OCI-LY3 (cell line): Measurements from ENCODE around the gene PTPN1.
A peak's percentile ranks its signal among the peaks of the same experiment; 100 is the strongest.
"Not testable (repeated sequence)": the region's sequence is repeated elsewhere in the genome, so short reads cannot be mapped to it uniquely, and the experiment has no call there.

Source experiments
- H2AFZ ChIP-seq: fragments of 200-600, 300-600 bp; shearing (Covaris generic); 2 replicates; pipeline ENCODE4 v1.6.0; 2014; ENCODE audit warnings: antibody characterized with exemption, low read depth, low read length
- H3K27ac ChIP-seq: fragments of 200-600, 300-600 bp; sonication (generic); 2 replicates; pipeline ENCODE4 v1.5.1; 2014; ENCODE audit warnings: mild to moderate bottlenecking, low read length, moderate library complexity, mixed read lengths
- H3K27me3 ChIP-seq: fragments of 200-600, 300-600 bp; sonication (generic); 2 replicates; pipeline ENCODE4 v1.6.1; 2014; ENCODE audit warnings: low read depth, low read length, mixed read lengths
- H3K36me3 ChIP-seq: fragments of 200-600, 300-600 bp; sonication (generic); replicated peaks from 2 replicates; pipeline ENCODE3; 2014; ENCODE audit warnings: low read depth, low read length, mixed read lengths
- H3K4me1 ChIP-seq: fragments of 300-600, 200-600 bp; sonication (generic); 2 replicates; pipeline ENCODE4 v1.6.1; 2014; ENCODE audit warnings: low read length, mixed read lengths
- H3K4me2 ChIP-seq: fragments of 200-600, 300-600 bp; sonication (generic); 2 replicates; pipeline ENCODE4 v1.6.1; 2014; ENCODE audit warnings: low read length, mixed read lengths
- H3K4me3 ChIP-seq: fragments of 300-600, 200-600 bp; sonication (generic); 2 replicates; pipeline ENCODE4 v1.5.1; 2014; ENCODE audit warnings: antibody characterized with exemption, mild to moderate bottlenecking, low read length, moderate library complexity
- H3K79me2 ChIP-seq: fragments of 300-600, 200-600 bp; shearing (Covaris generic); 2 replicates; pipeline ENCODE4 v1.6.1; 2014; ENCODE audit warnings: mild to moderate bottlenecking, low read length, mixed read lengths
- H3K9ac ChIP-seq: fragments of 300-600, 200-600 bp; shearing (Covaris generic); 2 replicates; pipeline ENCODE4 v1.6.0; 2014; ENCODE audit warnings: mild to moderate bottlenecking, low read length, moderate library complexity
- H3K9me3 ChIP-seq: fragments of 200-600, 300-600 bp; shearing (Covaris generic); 2 replicates; pipeline ENCODE4 v1.6.1; 2014; ENCODE audit warnings: low read length, mixed read lengths; ENCODE audit not compliant: insufficient read depth
- H4K20me1 ChIP-seq: fragments of 200-600, 300-600 bp; sonication (generic); 2 replicates; pipeline ENCODE4 v1.6.1; 2016; ENCODE audit warnings: low read length, mixed read lengths; ENCODE audit not compliant: insufficient read depth
- EZH2phosphoT487 ChIP-seq: fragments of 200-600 bp; shearing (Covaris generic); IDR thresholded peaks from 2 replicates; pipeline ENCODE4 v1.6.1; 2018; ENCODE audit warnings: antibody characterized with exemption, mixed run types, low read depth
- TF ChIP-seq, protein P1 (sequence below): fragments of 200-600, 300-600 bp; sonication (generic); IDR thresholded peaks from 2 replicates; pipeline ENCODE4 v1.5.1; 2014; ENCODE audit warnings: antibody characterized with exemption, low read length, low read depth

PTPN1 gene

DNA sequence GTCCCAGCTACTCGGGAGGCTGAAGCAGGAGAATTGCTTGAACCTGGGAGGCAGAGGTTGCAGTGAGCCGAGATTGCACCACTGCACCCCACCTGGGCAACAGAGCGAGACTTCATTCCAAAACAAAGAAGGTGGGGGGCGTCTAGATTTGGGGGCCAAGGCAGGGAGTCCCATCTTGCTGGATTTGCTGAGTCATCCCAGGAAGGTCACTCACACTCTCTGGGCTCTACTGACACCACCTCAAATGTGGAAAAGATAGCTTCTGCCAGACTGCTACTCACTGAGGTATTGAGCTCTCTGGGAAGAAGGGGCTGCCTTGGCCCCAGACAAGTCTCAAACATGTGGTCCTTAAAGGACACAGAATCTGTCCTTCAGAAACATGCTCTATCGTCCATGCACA lies 106.8 kb downstream of the PTPN1 start:
- no peak for TF ChIP-seq EZH2phosphoT487
- TF ChIP-seq, protein P1, sequence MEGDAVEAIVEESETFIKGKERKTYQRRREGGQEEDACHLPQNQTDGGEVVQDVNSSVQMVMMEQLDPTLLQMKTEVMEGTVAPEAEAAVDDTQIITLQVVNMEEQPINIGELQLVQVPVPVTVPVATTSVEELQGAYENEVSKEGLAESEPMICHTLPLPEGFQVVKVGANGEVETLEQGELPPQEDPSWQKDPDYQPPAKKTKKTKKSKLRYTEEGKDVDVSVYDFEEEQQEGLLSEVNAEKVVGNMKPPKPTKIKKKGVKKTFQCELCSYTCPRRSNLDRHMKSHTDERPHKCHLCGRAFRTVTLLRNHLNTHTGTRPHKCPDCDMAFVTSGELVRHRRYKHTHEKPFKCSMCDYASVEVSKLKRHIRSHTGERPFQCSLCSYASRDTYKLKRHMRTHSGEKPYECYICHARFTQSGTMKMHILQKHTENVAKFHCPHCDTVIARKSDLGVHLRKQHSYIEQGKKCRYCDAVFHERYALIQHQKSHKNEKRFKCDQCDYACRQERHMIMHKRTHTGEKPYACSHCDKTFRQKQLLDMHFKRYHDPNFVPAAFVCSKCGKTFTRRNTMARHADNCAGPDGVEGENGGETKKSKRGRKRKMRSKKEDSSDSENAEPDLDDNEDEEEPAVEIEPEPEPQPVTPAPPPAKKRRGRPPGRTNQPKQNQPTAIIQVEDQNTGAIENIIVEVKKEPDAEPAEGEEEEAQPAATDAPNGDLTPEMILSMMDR = no peak
- Histone ChIP-seq H3K4me2 (peak overlapping the region; percentile 29), H3K4me1 (peaks cover 20% of the 10 kb centered on the region), H3K79me2 (no peaks in the 10 kb centered on the region), H4K20me1 (no peaks in the 10 kb centered on the region), H3K27ac (no peak overlapping the region), H3K9ac (no peak overlapping the region), H3K4me3 (no peak overlapping the region), H3K9me3 (peaks cover 7% of the 10 kb centered on the region; the same call in 1 of the 2 replicates), H2AFZ (peak overlapping the region; percentile 29; the same call in 1 of the 2 replicates), H3K36me3 (peaks cover 6% of the 10 kb centered on the region), H3K27me3 (peaks cover 3% of the 10 kb centered on the region; the same call in 1 of the 2 replicates)

DNA sequence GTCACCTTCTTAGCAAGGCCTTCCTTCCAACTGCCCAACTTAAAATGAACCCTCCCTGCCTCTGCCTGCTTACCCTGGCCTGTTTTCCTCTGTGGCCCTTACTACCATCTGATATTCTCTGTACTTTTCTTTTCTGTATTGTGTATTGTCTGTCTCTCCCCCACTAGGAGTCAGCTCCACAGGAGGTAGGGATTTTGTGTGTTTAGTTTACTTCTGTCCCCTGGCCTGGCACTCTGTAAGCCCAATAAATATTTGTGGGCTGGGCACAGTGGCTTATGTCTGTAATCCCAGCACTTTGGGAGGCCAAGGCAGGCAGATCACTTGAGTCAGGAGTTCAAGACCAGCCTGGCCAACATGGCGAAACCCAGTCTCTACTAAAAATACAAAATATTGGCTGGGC lies 108.4 kb downstream of the PTPN1 start:
- Histone ChIP-seq H3K27me3 (peaks cover 3% of the 10 kb centered on the region; the same call in 1 of the 2 replicates), H3K27ac (no peak overlapping the region), H3K4me2 (peak overlapping the region; percentile 29), H3K79me2 (no peaks in the 10 kb centered on the region), H3K9ac (no peak overlapping the region), H3K36me3 (peaks cover 6% of the 10 kb centered on the region), H4K20me1 (no peaks in the 10 kb centered on the region), H2AFZ (peak overlapping the region; percentile 3; the same call in 1 of the 2 replicates), H3K4me1 (peaks cover 20% of the 10 kb centered on the region), H3K9me3 (peaks cover 7% of the 10 kb centered on the region; the same call in 1 of the 2 replicates), H3K4me3 (no peak overlapping the region)
- no peak for TF ChIP-seq EZH2phosphoT487
- TF ChIP-seq, protein P1 = no peak

DNA sequence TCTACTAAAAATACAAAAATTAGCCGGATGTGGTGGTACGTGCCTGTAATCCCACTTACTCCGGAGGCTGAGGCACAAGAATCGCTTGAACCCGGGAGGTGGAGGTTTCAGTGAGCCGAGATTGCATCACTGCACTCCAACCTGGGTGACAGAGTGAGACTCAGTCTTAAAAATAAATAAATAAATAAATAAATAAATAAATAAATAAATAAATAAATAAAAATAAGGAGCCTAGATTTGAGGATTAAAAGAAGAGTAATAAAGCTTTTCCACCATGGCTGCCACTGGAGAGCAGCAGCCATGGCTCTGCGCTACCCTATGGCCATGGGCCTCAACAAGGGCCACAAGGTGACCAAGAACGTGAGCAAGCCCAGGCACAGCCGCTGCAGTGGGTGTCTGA lies 110.3 kb downstream of the PTPN1 start:
- not testable (repeated sequence) for H4K20me1 ChIP-seq, H3K4me3 ChIP-seq, H3K9me3 ChIP-seq, H3K36me3 ChIP-seq, H3K27ac ChIP-seq, H3K4me2 ChIP-seq, H3K27me3 ChIP-seq, H2AFZ ChIP-seq, H3K79me2 ChIP-seq, H3K9ac ChIP-seq
- H3K4me1 ChIP-seq = peaks cover 23% of the 10 kb centered on the region

DNA sequence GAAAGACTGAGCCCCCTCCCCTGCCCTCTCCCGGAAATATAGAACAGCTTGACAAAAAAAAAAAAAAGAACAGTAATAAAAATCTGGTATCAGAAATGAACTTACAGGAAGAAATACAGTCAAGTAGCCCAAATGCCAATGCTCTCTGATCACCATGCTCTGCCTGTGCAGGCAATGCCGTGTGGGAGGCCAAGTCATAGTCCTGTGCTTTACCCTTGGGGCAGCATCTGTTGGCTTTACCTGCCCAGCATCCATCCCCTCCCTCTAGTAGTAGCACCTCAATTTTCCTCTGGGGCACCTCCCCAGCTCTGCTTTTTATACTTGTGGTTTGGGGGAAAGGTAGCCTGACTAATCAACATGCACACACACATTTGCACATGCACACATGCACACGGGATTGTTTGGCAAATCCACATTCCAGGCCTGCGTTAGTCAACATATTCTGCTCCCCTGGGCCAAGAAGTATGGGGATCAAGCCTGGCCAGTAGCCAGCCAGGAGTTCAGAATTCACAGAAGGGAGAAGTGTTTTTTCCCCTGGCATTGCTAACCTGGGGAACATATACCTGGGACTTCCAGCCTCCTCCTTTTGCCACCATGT lies 111.0 kb downstream of the PTPN1 start:
- Histone ChIP-seq H3K4me1 (peaks cover 28% of the 10 kb centered on the region), H3K9me3 (peaks cover 7% of the 10 kb centered on the region; the same call in 1 of the 2 replicates), H3K36me3 (peaks cover 6% of the 10 kb centered on the region), H2AFZ (no peak overlapping the region), H3K4me3 (no peak overlapping the region), H4K20me1 (no peaks in the 10 kb centered on the region), H3K79me2 (no peaks in the 10 kb centered on the region), H3K4me2 (no peak overlapping the region), H3K27ac (no peak overlapping the region), H3K9ac (no peak overlapping the region), H3K27me3 (peaks cover 3% of the 10 kb centered on the region; the same call in 1 of the 2 replicates)
- TF ChIP-seq EZH2phosphoT487 = no peak
- TF ChIP-seq, protein P1 = no peak
